Right atrium auricular region (tissue), 2 donors: ENCODE measurements around the gene IRAG1. TPM values are rescaled to one million over a fixed set of nuclear protein-coding genes. Genes with fewer than 3 reads are reported as not detected.

Source experiments
- DNase-seq: peaks from one replicate; pipeline ENCODE4 v3.0.0-alpha.2; 2019; ENCODE audit warnings: low spot score
- H3K27ac ChIP-seq, 2 donors: fragments of 200-600 bp; sonication (generic); 1 replicate in 1 of 2; 2 replicates in 1 of 2; pipeline ENCODE4 v1.5.1; 2016 to 2019
- H3K27me3 ChIP-seq, 2 donors: fragments of 200-600 bp; sonication (generic); one replicate each; pipeline versions ENCODE4 v1.5.1 to v1.6.0; 2017 to 2019
- H3K36me3 ChIP-seq: fragments of 200-600 bp; sonication (generic); one replicate; pipeline ENCODE4 v1.5.1; 2016
- H3K4me1 ChIP-seq, 2 donors: fragments of 200-600 bp; sonication (generic); one replicate each; pipeline versions ENCODE4 v1.5.1 to v1.6.0; 2017 to 2019
- H3K4me3 ChIP-seq, 2 donors: fragments of 200-600 bp; sonication (generic); 1 replicate in 1 of 2; 2 replicates in 1 of 2; pipeline ENCODE4 v1.5.1; 2017 to 2019; ENCODE audit warnings: mild to moderate bottlenecking in 1 of 2, moderate library complexity in 1 of 2
- H3K9me3 ChIP-seq, 2 donors: fragments of 200-600 bp; sonication (generic); one replicate each; pipeline ENCODE4 v1.5.1; 2019
- CTCF ChIP-seq, 2 donors: fragments of 200-600 bp; sonication (generic); IDR thresholded peaks; one replicate each; pipeline ENCODE4 v1.5.1; 2019; ENCODE audit warnings: antibody characterized with exemption in 2 of 2
- total RNA-seq, 2 donors: library from RNA; depleted of rRNA; stranded (reverse); fragments of >200 nt; gene quantifications; one replicate each; pipeline ENCODE4 v1.1.0, GENCODE V29; 2016

The IRAG1 gene
- total RNA-seq, 2 donors from 2014 or later: 4.6 to 10.9 TPM

GRCh38 chr11:10716122-10716521, 22.6 kb upstream of the IRAG1 start:
- Histone ChIP-seq H3K9me3 (no peaks in the 10 kb centered on the region), H3K27ac (no peak overlapping the region), H3K36me3 (no peaks in the 10 kb centered on the region), H3K27me3 (no peaks in the 10 kb centered on the region), H3K4me1 (no peaks in the 10 kb centered on the region), H3K4me3 (no peak overlapping the region)
- no peak for TF ChIP-seq CTCF (IDR thresholded peaks at IDR 0.05)
- no peak for DNase-seq

- no peak for DNase-seq
- no peaks in the 10 kb centered on the region for H3K36me3 ChIP-seq
- H3K27ac ChIP-seq: no peak overlapping the region
- no peak overlapping the region for H3K4me3 ChIP-seq
- no peaks in the 10 kb centered on the region for H3K9me3 ChIP-seq
- no peaks in the 10 kb centered on the region for H3K4me1 ChIP-seq
- TF ChIP-seq CTCF (IDR thresholded peaks at IDR 0.05): no peak
- no peaks in the 10 kb centered on the region for H3K27me3 ChIP-seq
These were observed 22.0 kb upstream of the IRAG1 start for GRCh38 chr11:10715571-10715970.

DNA sequence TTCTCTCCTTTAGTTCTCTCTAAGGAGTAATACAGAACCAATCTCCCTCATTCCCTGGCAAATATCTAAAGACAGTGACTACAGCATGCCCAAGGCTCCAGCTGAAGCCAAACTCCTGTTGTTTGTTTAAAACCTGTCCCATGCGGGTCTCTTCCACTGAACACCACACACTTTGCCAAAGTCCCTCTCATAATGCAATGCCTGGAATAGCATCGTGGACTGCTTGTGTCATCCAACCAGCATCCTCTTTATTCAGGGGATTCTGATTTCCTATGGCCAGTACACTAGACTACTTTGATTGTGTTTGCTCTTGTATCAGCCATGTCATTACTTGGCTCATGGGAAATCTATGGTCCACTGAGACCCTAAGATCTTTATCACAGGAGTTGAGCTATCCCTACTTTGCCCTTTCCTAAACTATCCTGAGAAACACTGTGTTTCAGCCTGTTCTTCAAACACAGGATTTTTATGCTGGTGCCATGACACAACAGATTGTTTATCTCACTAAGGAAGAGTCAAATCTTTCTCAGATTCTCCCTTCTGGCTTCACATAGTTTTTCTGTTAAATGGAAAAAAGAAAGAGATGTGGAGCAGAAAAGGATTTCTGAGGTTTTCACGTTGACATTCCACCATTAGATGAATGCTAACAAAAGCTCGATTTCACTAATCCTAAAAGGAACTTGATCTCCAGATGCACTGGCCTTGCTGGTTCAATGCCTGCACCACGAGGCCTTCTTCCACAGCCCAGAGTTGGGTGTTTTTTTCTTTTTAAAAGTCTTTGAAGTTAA, 15.9 kb upstream of the IRAG1 start:
- Histone ChIP-seq H3K36me3 (no peaks in the 10 kb centered on the region), H3K27ac (no peak overlapping the region), H3K27me3 (no peaks in the 10 kb centered on the region), H3K4me1 (no peaks in the 10 kb centered on the region), H3K4me3 (no peak overlapping the region), H3K9me3 (no peaks in the 10 kb centered on the region)
- TF ChIP-seq CTCF (IDR thresholded peaks at IDR 0.05): no peak
- no peak for DNase-seq

DNA sequence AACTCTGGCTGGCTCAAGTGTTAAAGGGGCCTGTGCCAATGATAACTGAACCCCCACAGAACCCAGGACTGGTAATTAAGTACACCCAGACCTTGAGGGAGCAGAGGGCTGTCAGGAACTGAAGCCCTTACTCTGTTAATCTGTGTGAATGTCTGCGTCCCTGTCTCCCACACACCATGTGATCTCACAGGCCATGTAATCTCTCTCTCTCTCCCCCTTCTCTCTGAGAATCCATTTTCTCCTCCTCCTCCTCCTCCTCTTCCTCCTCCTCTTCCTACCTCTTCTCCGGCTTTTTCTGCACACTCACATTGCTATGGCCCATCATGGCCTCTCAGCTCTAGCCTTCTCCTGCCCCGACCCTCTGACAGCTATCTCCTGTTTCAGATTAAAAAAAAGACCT, 14.6 kb upstream of the IRAG1 start:
- TF ChIP-seq CTCF (IDR thresholded peaks at IDR 0.05): no peak
- DNase-seq: no peak
- Histone ChIP-seq H3K4me1 (no peaks in the 10 kb centered on the region), H3K27ac (no peak overlapping the region), H3K27me3 (no peaks in the 10 kb centered on the region), H3K9me3 (no peaks in the 10 kb centered on the region), H3K36me3 (no peaks in the 10 kb centered on the region), H3K4me3 (no peak overlapping the region)

GRCh38 chr11:10701982-10702381, 8.4 kb upstream of the IRAG1 start:
- no peak overlapping the region for H3K4me3 ChIP-seq
- peaks cover 0 to 3% of the 10 kb centered on the region in 2 donors for H3K4me1 ChIP-seq
- no peaks in the 10 kb centered on the region for H3K36me3 ChIP-seq
- no peak overlapping the region for H3K27ac ChIP-seq
- no peaks in the 10 kb centered on the region for H3K9me3 ChIP-seq
- no peak for DNase-seq
- H3K27me3 ChIP-seq: no peaks in the 10 kb centered on the region
- no peak for TF ChIP-seq CTCF (IDR thresholded peaks at IDR 0.05)

- TF ChIP-seq CTCF (IDR thresholded peaks at IDR 0.05): no peak
- no peak overlapping the region for H3K4me3 ChIP-seq
- H3K9me3 ChIP-seq: no peaks in the 10 kb centered on the region
- no peaks in the 10 kb centered on the region for H3K36me3 ChIP-seq
- no peak for DNase-seq
- H3K4me1 ChIP-seq: peaks cover 0 to 5% of the 10 kb centered on the region in 2 donors
- H3K27ac ChIP-seq: no peak overlapping the region
- no peaks in the 10 kb centered on the region for H3K27me3 ChIP-seq
These were observed 5.5 kb upstream of the IRAG1 start for GRCh38 chr11:10699072-10699471.
